ENCODE data around the gene HYAL1.

DNA sequence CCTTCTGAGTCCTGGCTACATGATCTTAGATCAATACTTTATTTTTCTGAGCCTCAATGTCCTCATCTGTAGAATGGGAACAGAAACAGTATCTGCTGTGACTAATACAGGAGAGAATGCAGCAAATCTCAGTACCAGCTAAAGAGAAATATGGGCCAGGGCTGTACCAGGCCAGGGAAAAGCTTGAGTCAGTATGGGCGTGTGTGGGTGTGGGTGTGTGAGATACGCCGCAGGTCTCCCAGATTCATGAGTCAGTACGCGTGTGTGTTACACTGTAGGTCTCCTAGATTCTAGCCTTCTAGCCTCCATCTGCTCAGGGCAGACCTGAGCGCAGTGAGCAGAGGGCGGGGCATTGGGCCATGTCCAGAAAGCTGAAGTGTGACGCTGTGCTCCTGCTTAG is 52.2 kb downstream of the HYAL1 start:
- no peak for TF ChIP-seq RARB (CRISPR knock-in tag; IDR thresholded peaks at IDR 0.05)
- TF ChIP-seq, protein P1, sequence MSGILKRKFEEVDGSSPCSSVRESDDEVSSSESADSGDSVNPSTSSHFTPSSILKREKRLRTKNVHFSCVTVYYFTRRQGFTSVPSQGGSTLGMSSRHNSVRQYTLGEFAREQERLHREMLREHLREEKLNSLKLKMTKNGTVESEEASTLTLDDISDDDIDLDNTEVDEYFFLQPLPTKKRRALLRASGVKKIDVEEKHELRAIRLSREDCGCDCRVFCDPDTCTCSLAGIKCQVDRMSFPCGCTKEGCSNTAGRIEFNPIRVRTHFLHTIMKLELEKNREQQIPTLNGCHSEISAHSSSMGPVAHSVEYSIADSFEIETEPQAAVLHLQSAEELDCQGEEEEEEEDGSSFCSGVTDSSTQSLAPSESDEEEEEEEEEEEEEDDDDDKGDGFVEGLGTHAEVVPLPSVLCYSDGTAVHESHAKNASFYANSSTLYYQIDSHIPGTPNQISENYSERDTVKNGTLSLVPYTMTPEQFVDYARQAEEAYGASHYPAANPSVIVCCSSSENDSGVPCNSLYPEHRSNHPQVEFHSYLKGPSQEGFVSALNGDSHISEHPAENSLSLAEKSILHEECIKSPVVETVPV (CRISPR knock-in tag; IDR thresholded peaks at IDR 0.05) = no peak
- no peak for TF ChIP-seq ISL1 (CRISPR knock-in tag; IDR thresholded peaks at IDR 0.05)
- TF ChIP-seq, protein P2, sequence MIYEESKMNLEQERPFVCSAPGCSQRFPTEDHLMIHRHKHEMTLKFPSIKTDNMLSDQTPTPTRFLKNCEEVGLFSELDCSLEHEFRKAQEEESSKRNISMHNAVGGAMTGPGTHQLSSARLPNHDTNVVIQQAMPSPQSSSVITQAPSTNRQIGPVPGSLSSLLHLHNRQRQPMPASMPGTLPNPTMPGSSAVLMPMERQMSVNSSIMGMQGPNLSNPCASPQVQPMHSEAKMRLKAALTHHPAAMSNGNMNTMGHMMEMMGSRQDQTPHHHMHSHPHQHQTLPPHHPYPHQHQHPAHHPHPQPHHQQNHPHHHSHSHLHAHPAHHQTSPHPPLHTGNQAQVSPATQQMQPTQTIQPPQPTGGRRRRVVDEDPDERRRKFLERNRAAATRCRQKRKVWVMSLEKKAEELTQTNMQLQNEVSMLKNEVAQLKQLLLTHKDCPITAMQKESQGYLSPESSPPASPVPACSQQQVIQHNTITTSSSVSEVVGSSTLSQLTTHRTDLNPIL (CRISPR knock-in tag; IDR thresholded peaks at IDR 0.05; ENCODE audit: low read depth) = no peak
- TF ChIP-seq TOX (CRISPR knock-in tag; IDR thresholded peaks at IDR 0.05; ENCODE audit: borderline replicate concordance) = no peak
- TF ChIP-seq CSDC2 (CRISPR knock-in tag; IDR thresholded peaks at IDR 0.05) = no peak
- TF ChIP-seq, protein P3, sequence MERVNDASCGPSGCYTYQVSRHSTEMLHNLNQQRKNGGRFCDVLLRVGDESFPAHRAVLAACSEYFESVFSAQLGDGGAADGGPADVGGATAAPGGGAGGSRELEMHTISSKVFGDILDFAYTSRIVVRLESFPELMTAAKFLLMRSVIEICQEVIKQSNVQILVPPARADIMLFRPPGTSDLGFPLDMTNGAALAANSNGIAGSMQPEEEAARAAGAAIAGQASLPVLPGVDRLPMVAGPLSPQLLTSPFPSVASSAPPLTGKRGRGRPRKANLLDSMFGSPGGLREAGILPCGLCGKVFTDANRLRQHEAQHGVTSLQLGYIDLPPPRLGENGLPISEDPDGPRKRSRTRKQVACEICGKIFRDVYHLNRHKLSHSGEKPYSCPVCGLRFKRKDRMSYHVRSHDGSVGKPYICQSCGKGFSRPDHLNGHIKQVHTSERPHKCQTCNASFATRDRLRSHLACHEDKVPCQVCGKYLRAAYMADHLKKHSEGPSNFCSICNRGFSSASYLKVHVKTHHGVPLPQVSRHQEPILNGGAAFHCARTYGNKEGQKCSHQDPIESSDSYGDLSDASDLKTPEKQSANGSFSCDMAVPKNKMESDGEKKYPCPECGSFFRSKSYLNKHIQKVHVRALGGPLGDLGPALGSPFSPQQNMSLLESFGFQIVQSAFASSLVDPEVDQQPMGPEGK (CRISPR knock-in tag; IDR thresholded peaks at IDR 0.05; ENCODE audit: borderline replicate concordance) = no peak
- no peak for TF ChIP-seq TCF4 (CRISPR knock-in tag; IDR thresholded peaks at IDR 0.05; ENCODE audit: borderline replicate concordance)
- no peak for TF ChIP-seq ZNF8 (CRISPR knock-in tag; IDR thresholded peaks at IDR 0.05)
- no peak for TF ChIP-seq PPARA (CRISPR knock-in tag; IDR thresholded peaks at IDR 0.05; ENCODE audit: borderline replicate concordance)
- TF ChIP-seq ZFP30 (CRISPR knock-in tag; IDR thresholded peaks at IDR 0.05) = no peak
- TF ChIP-seq SNAI2 (CRISPR knock-in tag; IDR thresholded peaks at IDR 0.05) = no peak
- TF ChIP-seq BACH2 (CRISPR knock-in tag; IDR thresholded peaks at IDR 0.05; ENCODE audit: borderline replicate concordance) = no peak
- TF ChIP-seq ZFP3 (CRISPR knock-in tag; IDR thresholded peaks at IDR 0.05) = no peak
